Stimulated activated CD8-positive, alpha-beta memory T cell treated with anti-CD3 and anti-CD28 coated beads, Interleukin-15, amount 100 ng/mL, for 48 hours (primary cell): Measurements from ENCODE around the gene ELAC1.
A peak's percentile ranks its signal among the peaks of the same experiment; 100 is the strongest.
"Not testable (repeated sequence)": the region's sequence is repeated elsewhere in the genome, so short reads cannot be mapped to it uniquely, and the experiment has no call there.

Experiments used
- DNase-seq, 2 donors: peaks; one replicate each; pipeline ENCODE4 v3.0.0-alpha.2; 2020; ENCODE audit warnings: low read depth in 2 of 2

Gene ELAC1, protein sequence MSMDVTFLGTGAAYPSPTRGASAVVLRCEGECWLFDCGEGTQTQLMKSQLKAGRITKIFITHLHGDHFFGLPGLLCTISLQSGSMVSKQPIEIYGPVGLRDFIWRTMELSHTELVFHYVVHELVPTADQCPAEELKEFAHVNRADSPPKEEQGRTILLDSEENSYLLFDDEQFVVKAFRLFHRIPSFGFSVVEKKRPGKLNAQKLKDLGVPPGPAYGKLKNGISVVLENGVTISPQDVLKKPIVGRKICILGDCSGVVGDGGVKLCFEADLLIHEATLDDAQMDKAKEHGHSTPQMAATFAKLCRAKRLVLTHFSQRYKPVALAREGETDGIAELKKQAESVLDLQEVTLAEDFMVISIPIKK

DNA sequence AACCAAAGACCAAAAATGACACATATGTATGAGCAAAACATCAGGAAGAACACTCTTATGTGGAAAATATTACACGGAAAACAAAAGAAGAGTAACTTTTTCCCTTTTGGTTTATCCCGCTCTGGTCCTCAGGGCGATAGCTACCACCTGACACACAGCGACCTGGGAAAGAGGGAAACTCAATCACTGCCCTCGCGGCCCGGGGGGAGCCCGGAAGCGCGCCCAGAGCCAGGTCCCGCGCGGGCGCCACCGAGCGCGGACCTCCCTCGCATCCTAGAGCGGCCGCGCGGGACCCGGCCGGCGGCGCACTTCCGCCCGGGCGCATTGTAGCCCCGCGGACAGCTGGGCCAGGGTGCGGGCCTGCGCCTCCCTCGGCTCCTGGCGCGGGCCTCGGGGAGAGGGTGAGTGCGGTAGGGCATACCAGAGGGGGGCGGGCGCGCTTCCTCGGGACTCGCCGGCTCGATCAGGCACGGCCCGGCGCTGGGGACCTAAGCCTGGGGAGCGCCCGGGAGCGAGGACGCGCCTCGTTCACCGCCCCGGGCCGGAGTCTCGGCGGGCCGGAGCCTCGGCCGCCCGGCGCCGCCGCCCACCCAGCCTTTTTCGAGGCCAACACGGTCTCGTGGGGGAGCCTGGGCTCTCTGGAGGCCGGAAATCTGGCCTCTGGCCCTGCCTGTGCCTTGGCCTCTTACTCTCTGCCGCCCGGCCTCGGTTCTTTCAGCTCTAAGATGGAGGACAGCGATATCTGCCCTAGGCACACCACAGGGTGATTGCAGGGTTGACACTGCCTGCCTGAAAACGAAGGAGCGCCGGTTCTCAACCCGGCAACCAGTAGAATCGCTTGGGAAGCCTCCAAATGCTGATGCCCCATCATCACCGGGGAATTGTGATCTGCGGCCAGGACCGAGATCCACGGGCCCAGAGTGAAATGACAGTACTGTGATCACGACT is at the start of gene ELAC1:
Gene ELAC1, plus strand, starts transcription at position 327 of the 948 bp plus-strand sequence. CDS start 6,365 bp downstream, outside the sequence.
- DNase-seq = peak; percentile 43 to 50

DNA sequence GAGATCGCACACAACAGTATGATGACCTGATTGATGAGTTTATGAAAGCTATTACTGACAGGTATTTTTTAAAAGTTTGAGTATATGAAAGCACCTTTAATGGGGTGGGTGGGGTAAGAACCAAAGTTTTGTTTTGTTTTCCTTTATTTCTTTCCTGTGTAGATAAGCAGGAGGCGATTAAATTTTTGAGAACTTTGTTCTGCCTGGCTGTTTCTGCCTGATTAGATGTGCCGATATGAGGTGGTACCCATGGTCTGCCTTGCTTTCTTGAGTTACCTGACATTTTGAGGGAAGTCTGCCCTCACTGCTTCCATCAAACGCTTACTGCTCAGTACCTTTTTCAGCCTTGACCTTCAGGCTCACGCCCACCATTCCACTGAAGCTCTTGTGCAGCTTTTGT is 49.7 kb upstream of the ELAC1 start:
- no peak for DNase-seq

DNA sequence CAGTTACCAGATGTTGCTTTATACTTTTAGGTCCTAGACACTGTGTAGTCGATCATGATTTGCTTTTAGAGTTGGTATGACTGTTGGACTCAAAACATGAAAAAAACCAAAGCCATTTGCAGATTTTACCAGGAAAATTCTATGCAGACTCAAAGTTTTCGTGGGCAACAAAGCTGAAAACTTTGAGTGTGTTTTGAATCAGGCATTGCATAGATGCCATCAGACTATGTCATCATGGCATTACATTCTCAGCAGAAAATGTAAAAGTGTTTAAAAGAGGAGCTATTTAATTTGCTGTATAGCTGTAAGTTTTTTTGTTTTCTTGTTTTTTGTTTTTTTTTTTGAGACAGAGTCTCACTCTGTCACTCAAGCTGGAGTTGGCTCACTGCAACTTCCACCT is 43.5 kb upstream of the ELAC1 start:
- DNase-seq = no peak

GRCh38 chr18:50926521-50926920 is 41.3 kb upstream of the ELAC1 start:
- no peak for DNase-seq

- DNase-seq = no peak
These were observed 39.3 kb upstream of the ELAC1 start for GRCh38 chr18:50928551-50928950.

DNA sequence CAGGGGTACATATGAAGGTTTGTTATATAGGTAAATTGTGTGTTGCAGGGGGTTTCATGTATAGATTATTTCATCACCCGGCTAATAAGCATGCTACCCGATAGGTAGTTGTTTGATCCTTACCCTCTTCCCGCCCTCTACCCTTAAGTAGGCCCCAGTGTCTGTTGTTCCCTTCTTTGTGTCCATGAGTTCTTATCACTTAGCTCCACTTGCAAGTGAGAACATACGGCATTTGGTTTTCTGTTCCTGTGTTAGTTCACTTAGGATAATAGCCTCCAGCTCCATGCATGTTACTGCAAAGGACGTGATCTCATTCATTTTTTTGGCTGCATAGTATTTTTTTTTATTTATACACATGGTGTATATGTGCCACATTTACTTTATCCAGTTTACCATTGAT is 34.2 kb upstream of the ELAC1 start:
- no peak for DNase-seq

- DNase-seq = no peak
These were observed 33.2 kb upstream of the ELAC1 start for GRCh38 chr18:50934545-50935211.

DNA sequence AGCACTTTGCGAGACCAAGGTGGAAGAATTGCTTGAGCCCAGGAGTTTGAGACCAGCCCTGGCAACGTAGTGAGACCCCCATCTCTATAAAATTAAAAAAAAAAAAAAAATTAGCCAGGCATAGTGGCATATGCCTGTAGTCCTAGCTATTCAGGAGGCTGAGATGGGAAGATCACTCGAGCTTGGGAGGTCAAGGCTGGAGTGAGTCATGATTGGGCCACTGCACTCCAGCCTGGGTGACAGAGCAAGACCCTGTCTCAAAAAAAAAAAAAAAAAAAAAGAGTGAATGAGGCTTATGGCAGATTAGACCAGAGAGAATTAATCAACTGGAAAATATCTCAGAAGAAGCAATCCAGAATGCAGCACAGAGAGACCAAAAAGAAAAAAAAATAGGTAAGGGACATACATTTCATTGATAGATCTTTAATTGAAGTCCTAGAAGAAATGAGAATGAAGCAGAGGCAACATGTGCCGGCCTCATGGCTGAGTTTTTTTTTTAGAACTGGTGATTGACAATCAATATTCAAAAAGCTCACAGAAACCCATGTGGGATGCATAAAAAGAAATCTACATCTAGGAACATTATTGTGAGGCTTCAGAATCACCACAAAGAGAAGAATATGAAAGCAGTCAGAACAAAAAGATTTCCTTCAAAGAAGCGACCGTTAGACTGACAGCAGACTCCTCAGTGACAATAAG is 32.2 kb upstream of the ELAC1 start:
- DNase-seq = no peak

- no peak for DNase-seq
These were observed 30.7 kb upstream of the ELAC1 start for GRCh38 chr18:50937183-50937582.

- no peak for DNase-seq
These were observed 28.9 kb upstream of the ELAC1 start for GRCh38 chr18:50938912-50939311.

- DNase-seq = no peak
These were observed 23.5 kb upstream of the ELAC1 start for GRCh38 chr18:50944245-50944932.

DNA sequence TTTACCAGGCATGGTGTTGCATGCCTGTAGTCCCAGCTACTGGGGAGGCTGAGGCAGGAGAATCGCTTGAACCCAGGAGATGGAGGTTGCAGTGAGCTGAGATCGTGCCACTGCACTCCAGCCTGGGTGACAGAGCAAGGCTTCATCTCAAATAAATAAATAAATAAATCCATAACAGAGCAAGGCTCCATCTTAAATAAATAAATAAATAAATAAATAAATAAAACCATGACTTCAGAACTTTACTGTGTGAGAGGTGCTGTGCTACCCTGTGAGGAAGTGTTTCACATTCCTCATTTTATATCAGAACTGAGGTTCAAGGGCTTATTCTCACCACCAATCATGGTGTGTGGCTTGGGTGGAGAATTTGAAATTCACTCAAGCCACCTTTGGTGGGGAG is 21.9 kb upstream of the ELAC1 start:
- DNase-seq = not testable (repeated sequence)

DNA sequence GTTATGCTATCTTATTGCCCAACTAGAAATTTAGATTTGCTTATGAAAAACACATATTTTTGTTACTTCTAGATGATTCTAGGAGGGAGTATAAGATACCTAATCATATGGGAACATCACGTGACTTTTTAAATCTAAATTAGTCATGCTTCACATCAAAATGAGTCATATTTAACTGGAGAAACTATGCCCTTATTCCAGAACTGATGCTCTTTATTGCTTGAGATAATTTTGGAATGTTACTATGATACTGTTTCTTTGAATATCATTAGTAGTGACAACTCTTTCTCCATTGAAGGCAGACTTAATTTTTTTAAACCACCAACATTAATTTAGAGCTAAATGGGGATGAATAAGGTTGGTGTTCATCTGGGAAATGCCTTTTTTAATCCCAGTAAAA is 19.9 kb upstream of the ELAC1 start:
- no peak for DNase-seq

- DNase-seq = no peak
These were observed 18.7 kb upstream of the ELAC1 start for GRCh38 chr18:50949185-50949584.

DNA sequence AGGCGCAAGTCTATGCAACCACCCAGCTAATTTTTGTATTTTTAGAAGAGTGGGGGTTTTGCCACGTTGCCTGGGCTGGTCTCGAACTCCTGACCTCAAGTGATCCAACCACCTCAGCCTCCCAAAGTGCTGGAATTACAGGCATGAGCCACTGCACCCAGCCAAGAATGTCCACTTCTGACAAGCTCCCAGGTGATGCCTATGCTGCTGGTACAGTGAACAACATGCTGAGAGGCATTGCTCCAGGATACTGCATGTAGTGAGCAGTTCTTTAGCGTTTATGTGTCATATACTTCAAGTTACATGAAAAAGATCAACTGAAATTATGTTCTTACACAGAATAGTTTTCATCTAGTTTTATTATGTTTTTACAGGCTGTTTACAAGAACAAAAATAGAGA is 17.2 kb upstream of the ELAC1 start:
- no peak for DNase-seq

DNA sequence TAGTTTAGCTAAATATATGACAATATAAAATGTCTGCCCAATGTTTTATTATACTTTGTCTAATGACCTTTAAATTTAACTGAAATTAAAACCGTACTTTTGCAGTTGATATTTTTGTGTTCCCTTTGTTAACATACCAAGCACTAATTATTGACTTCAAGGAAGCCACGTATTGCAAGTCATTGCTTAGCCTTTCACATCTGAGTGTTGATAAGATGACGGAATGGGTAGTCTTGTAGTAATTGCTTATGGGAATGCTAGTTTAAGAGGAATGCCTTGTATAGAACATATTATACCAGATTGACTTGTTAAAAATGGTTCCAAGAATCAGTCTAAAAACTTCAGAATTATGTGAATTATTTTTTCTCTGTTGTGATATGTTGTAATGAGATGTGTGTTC is 14.0 kb upstream of the ELAC1 start:
- no peak for DNase-seq

DNA sequence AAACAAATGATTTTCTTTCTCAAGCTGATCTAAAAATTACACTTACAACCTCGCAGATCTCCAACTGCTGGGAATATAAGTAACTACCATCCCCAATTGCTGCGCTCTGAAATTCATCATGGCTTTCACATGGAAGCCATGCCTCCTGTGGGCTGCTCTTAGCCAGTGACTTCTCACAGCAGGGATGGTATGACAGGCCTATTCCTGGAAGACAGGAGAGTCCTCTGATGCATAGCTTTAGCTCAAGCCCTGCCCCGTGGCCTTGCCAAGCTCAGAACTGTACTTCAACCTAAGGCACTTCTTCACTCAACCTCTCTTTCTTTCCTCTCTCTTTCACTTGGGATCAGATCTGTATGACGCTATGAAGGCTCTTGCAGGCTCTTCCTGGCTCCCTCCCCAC is 12.6 kb upstream of the ELAC1 start:
- no peak for DNase-seq

GRCh38 chr18:50956116-50956515 is 11.7 kb upstream of the ELAC1 start:
- DNase-seq = no peak

DNA sequence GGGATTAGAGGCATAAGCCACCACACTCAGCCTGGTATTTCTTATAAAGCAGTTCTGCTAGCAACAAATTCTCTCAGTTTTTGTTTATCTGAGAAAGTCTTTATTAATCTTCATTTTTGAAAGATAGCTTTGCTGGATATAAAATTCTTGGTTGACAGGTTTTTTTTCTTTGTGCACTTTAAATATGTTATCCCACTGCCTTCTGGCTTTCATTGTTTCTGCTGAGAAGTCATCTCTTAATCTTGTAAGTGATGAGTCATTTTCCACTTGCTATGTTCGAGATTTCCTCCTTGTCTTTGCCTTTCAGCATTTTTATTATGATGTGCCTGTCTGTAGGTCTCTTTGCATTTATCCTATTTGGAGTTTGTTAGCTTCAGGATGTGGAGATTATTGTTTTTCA is 5.9 kb upstream of the ELAC1 start:
- no peak for DNase-seq

- DNase-seq = no peak
These were observed 1.6 kb downstream of the ELAC1 start for GRCh38 chr18:50969448-50969847.

GRCh38 chr18:50970006-50970405 is 2.2 kb downstream of the ELAC1 start:
- no peak for DNase-seq
